Erythroblast (primary cell): Measurements from ENCODE around the gene ETV5.

ENCODE experiments used
- GATA1 ChIP-seq: IDR thresholded peaks from 2 replicates; pipeline ENCODE4 v1.6.1; 2011; ENCODE audit warnings: low read depth, mild to moderate bottlenecking, control low read depth, low read length, moderate library complexity
- POLR2A ChIP-seq: IDR thresholded peaks from 2 replicates; pipeline ENCODE4 v1.6.1; 2011; ENCODE audit warnings: mild to moderate bottlenecking, low read length

DNA sequence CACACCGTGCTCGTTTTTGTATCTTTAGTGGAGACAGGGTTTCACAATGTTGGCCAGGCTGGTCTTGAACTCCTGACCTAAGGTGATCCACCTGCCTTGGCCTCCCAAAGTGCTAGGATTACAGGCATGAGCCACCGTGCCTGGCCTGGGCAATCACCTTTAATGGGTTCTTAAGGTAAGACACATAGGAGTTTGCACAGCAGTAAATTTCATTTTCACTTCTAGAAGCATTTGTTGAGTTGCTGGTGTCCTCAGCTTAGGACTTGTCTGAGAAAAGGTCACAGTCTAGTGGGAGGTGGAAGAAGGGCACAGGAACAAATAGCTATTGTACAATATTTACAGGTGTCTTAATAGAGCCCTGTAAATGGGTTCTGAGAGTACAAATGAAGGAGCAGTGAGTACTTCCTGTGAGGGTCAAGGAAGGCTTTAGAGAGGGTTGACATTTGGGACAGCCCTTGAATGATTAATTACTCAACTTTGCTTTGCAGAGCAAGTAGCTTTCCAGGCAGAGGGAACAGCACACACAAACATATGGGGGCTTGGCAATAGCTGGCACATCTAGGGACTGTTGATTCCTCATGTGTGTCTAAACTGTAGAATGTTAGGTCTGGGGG, 8.7 kb upstream of the ETV5 start:
- TF ChIP-seq POLR2A (no peak), GATA1 (no peak)
